IMR-90 (cell line): ENCODE measurements around the gene COL4A2. TPM values are rescaled to one million over a fixed set of nuclear protein-coding genes. Genes with fewer than 3 reads are reported as not detected.

ENCODE experiments used
- ATAC-seq: fragments of 200-7000 bp; cut with Tn5 transposase; 2 replicates; pipeline ENCODE4 v1.9.1; 2020; ENCODE audit warnings: low read depth, mild to moderate bottlenecking, moderate library complexity
- BruUV-seq: library from RNA; stranded (reverse); fragments of 400-500 nt; replicated peaks from 2 replicates; lab custom pipeline; 2021; lab: Mats Ljungman, UMichigan
- CTCF ChIA-PET: fragments of 300-600 bp; formaldehyde crosslinking; extraction: SDS; loops from one replicate; lab custom pipeline; 2021; ENCODE audit warnings: antibody characterized with exemption; lab: Yijun Ruan, JAX
- POLR2A ChIA-PET: fragments of 300-600 bp; sonication (Branson Sonifier 250); formaldehyde crosslinking; loops from one replicate; lab custom pipeline; 2022; ENCODE audit warnings: antibody characterized with exemption; ENCODE audit not compliant: unreplicated experiment; lab: Charles Lee
- DNase-seq: peaks from one replicate; pipeline ENCODE4 v3.0.0; 2013
- H2AFZ ChIP-seq: replicated peaks from 2 replicates; pipeline ENCODE3; 2013; ENCODE audit warnings: low read length, mild to moderate bottlenecking; ENCODE audit not compliant: poor library complexity
- H2AK5ac ChIP-seq: 2 replicates; pipeline ENCODE4 v1.6.1; 2013; ENCODE audit warnings: low read depth, low read length, inconsistent platforms
- H2AK9ac ChIP-seq: replicated peaks from 2 replicates; pipeline ENCODE3; 2013; ENCODE audit warnings: mild to moderate bottlenecking, low read depth, low read length, moderate library complexity; ENCODE audit not compliant: poor library complexity
- H2BK120ac ChIP-seq: 2 replicates; pipeline ENCODE4 v1.6.1; 2013; ENCODE audit warnings: low read depth, low read length, inconsistent platforms
- H2BK15ac ChIP-seq: 3 replicates; pipeline ENCODE4 v1.6.1; 2013; ENCODE audit warnings: low read depth, low read length, inconsistent platforms
- H2BK20ac ChIP-seq: 2 replicates; pipeline ENCODE4 v1.6.1; 2013; ENCODE audit warnings: low read depth, mild to moderate bottlenecking, inconsistent platforms, low read length, moderate library complexity
- H2BK5ac ChIP-seq: 2 replicates; pipeline ENCODE4 v1.6.1; 2013; ENCODE audit warnings: mild to moderate bottlenecking, low read depth, low read length, inconsistent platforms; ENCODE audit not compliant: poor library complexity, severe bottlenecking
- H3K14ac ChIP-seq: replicated peaks from 2 replicates; pipeline ENCODE4 v1.6.1; 2013; ENCODE audit warnings: low read depth, low read length, inconsistent platforms
- H3K18ac ChIP-seq: 2 replicates; pipeline ENCODE4 v1.6.1; 2013; ENCODE audit warnings: low read depth, low read length, control low read depth
- H3K23ac ChIP-seq: 2 replicates; pipeline ENCODE4 v1.6.1; 2013; ENCODE audit warnings: low read depth, low read length, inconsistent platforms
- H3K27ac ChIP-seq: 2 replicates; pipeline ENCODE4 v1.5.1; 2013; ENCODE audit warnings: mild to moderate bottlenecking, control low read depth, low read length; ENCODE audit not compliant: insufficient read depth
- H3K27me3 ChIP-seq: 2 replicates; pipeline ENCODE4 v1.6.1; 2013; ENCODE audit warnings: low read length; ENCODE audit not compliant: control insufficient read depth, insufficient read depth
- H3K36me3 ChIP-seq: 2 replicates; pipeline ENCODE4 v1.6.1; 2013; ENCODE audit warnings: low read length, mixed read lengths; ENCODE audit not compliant: control insufficient read depth, insufficient read depth
- H3K4ac ChIP-seq: 2 replicates; pipeline ENCODE4 v1.6.1; 2013; ENCODE audit warnings: low read depth, low read length, inconsistent platforms
- H3K4me1 ChIP-seq: 2 replicates; pipeline ENCODE4 v1.6.1; 2013; ENCODE audit warnings: low read length, mixed read lengths; ENCODE audit not compliant: control insufficient read depth, insufficient read depth
- H3K4me2 ChIP-seq: 2 replicates; pipeline ENCODE4 v1.6.1; 2013; ENCODE audit warnings: low read depth, mild to moderate bottlenecking, control low read depth, low read length, moderate library complexity
- H3K4me3 ChIP-seq: 2 replicates; pipeline ENCODE4 v1.5.1; 2013; ENCODE audit warnings: low read depth, mild to moderate bottlenecking, control low read depth, low read length, moderate library complexity; ENCODE audit not compliant: insufficient read depth
- H3K56ac ChIP-seq: 2 replicates; pipeline ENCODE4 v1.6.1; 2013; ENCODE audit warnings: low read length, inconsistent platforms; ENCODE audit not compliant: insufficient read depth; ENCODE audit errors: extremely low read depth
- H3K79me1 ChIP-seq, 2 experiments: 2 replicates each; pipeline ENCODE4 v1.6.1; 2013; ENCODE audit warnings: low read length in 2 of 2, inconsistent platforms in 1 of 2, low read depth in 1 of 2
- H3K9ac ChIP-seq: 2 replicates; pipeline ENCODE4 v1.6.1; 2013; ENCODE audit warnings: low read depth, low read length, control low read depth
- H3K9me1 ChIP-seq: 2 replicates; pipeline ENCODE4 v1.6.1; 2013; ENCODE audit warnings: low read length, inconsistent platforms; ENCODE audit not compliant: insufficient read depth
- H3K9me3 ChIP-seq: 2 replicates; pipeline ENCODE4 v1.6.1; 2013; ENCODE audit warnings: low read length; ENCODE audit not compliant: control insufficient read depth, insufficient read depth
- H4K20me1 ChIP-seq: 2 replicates; pipeline ENCODE4 v1.6.1; 2013; ENCODE audit warnings: low read length, inconsistent platforms; ENCODE audit not compliant: insufficient read depth
- H4K5ac ChIP-seq: 2 replicates; pipeline ENCODE4 v1.6.1; 2013; ENCODE audit warnings: mild to moderate bottlenecking, low read depth, low read length, control low read depth
- H4K8ac ChIP-seq, 2 experiments: 2 replicates each; pipeline ENCODE4 v1.6.1; 2013; ENCODE audit warnings: low read depth in 2 of 2, low read length in 2 of 2, control low read depth in 1 of 2, inconsistent platforms in 1 of 2
- H4K91ac ChIP-seq: 2 replicates; pipeline ENCODE4 v1.6.1; 2013; ENCODE audit warnings: low read depth, low read length, inconsistent platforms; ENCODE audit not compliant: insufficient read depth
- CEBPB ChIP-seq: IDR thresholded peaks from 2 replicates; pipeline ENCODE4 v1.6.1; 2012; ENCODE audit warnings: low read depth, low read length, improper control_type of control experiment
- MAFK ChIP-seq: IDR thresholded peaks from 2 replicates; pipeline ENCODE4 v1.6.1; 2012; ENCODE audit warnings: low read depth, low read length, improper control_type of control experiment
- RAD21 ChIP-seq: IDR thresholded peaks from 2 replicates; pipeline ENCODE4 v1.6.1; 2012; ENCODE audit warnings: low read length, improper control_type of control experiment
- RFX5 ChIP-seq: IDR thresholded peaks from 2 replicates; pipeline ENCODE4 v1.8.0; 2012; ENCODE audit warnings: low read depth, mild to moderate bottlenecking, low read length, moderate library complexity
- WGBS, 2 experiments: methylation state at CpG; one replicate each; pipeline versions ENCODE4 v1.1.5 to v1.1.7; 2013; ENCODE audit warnings: missing lambda C conversion rate in 2 of 2; ENCODE audit not compliant: insufficient read length in 1 of 2; ENCODE audit errors: extremely low coverage in 2 of 2; 5-methylcytosine and 5-hydroxymethylcytosine counted together
- dilution Hi-C: fragments of 300-500 bp; cut with HindIII; formaldehyde crosslinking; loops from one replicate; pipeline ENCODE4 v1.14.3; 2018; ENCODE audit warnings: low sequenced_read_pairs; ENCODE audit not compliant: unreplicated experiment
- in situ Hi-C: fragments of 300-500 bp; cut with MboI; formaldehyde crosslinking; loops from 3 replicates; pipeline ENCODE4 v1.14.3; 2019; ENCODE audit warnings: low sequenced_read_pairs, inconsistent platforms, mixed read lengths
- intact Hi-C: fragments of 100-400 bp; cut with micrococcal nuclease; formaldehyde crosslinking; loops from 2 replicates; pipeline ENCODE4 v1.10.0; 2022
- polyA plus RNA-seq, 3 experiments: library from polyadenylated mRNA; depleted of rRNA; stranded (reverse); fragments of >200 nt; gene quantifications; 2 replicates each; pipeline ENCODE4 v1.2.3, GENCODE V29; 2012; ENCODE audit warnings: low replicate concordance in 1 of 3
- total RNA-seq: library from RNA; depleted of rRNA; stranded (reverse); fragments of >200 nt; gene quantifications from 2 replicates; pipeline ENCODE4 v1.2.3, GENCODE V29; 2012
- TF ChIP-seq, protein P1 (sequence below): fragments of 150-350 bp; IDR thresholded peaks from 2 replicates; pipeline ENCODE4 v1.6.1; 2016; ENCODE audit warnings: low read depth, mild to moderate bottlenecking, low read length, moderate library complexity, borderline replicate concordance

The COL4A2 gene
- total and polyA plus RNA-seq, 2 of the 4 experiments (the other 2 are of a cell fraction), result 90.7 to 457 TPM

DNA sequence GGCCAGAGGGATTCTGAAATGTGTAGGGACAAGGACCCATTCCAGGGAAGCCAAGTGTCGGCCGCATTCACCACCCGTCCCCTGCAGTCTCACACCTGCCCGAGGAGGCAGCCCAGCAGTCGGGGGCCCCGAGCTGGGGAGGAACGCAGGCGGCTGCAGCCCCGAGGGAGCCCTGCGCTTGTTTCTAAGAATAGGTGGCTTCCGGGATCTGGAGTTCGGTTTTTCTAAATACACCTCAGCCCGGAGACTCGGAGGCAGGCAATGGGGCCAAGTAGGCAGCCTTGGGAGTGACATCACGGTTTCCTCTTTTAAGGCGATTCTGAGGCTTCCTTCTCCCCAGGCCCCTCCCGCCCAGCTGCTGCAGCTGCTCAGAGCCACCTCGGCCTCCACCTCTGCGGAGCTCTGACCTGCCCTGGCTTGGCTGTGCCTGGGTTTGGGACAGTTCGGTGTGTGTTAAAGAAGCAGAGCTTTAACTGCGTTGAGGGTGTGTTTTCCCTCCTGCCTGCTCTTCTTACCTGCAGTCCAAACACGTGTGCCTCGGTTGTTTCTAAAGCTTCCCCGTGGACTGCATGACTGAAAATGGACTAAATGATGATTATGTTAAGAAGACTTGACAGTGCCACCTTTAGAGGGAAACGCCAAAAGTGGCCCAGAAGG lies 80.5 kb downstream of the COL4A2 start:
- Histone ChIP-seq H2AFZ (peak overlapping the region; percentile 71), H3K4ac (peak overlapping the region; percentile 98), H2BK20ac (peak overlapping the region; percentile 95), H3K23ac (peak overlapping the region; percentile 96), H4K91ac (peak overlapping the region; percentile 99), H2AK9ac (peak overlapping the region; percentile 69), H2BK15ac (peak overlapping the region; percentile 97), H2AK5ac (peak overlapping the region; percentile 100), H2BK120ac (peak overlapping the region; percentile 98), H3K9me3 (no peaks in the 10 kb centered on the region), H4K5ac (peak overlapping the region; percentile 51), H4K20me1 (peaks cover 8% of the 10 kb centered on the region), H3K14ac (peak overlapping the region; percentile 97), H3K4me1 (peaks cover 34% of the 10 kb centered on the region), H3K18ac (peak overlapping the region; percentile 76), H3K9ac (peak overlapping the region; percentile 80), H3K9me1 (peaks cover 30% of the 10 kb centered on the region), H3K56ac (peak overlapping the region; percentile 96), H3K79me1 (peaks cover 31 to 76% of the 10 kb centered on the region in 2 experiments), H3K27ac (peak overlapping the region; percentile 86), H4K8ac (peak overlapping the region; percentile 95 to 98), H3K4me2 (peak overlapping the region; percentile 22), H3K27me3 (no peaks in the 10 kb centered on the region), H3K36me3 (peaks cover 14% of the 10 kb centered on the region), H3K4me3 (no peak overlapping the region), H2BK5ac (peak overlapping the region; percentile 94)
- ChIA-PET CTCF (no interaction called here), POLR2A (no interaction called here)
- ATAC-seq, result peak; percentile 51
- peak; percentile 84 for DNase-seq
- dilution Hi-C loops, result no loop called here
- BruUV-seq, result no TSS peak
- intact Hi-C loops, result no loop called here
- 10% methylated on average over 5 of the region's 25 CpGs; no CpG with 5 or more reads in 1 of the 2 experiments for WGBS, 2 experiments
- in situ Hi-C loops, result no loop called here
- TF ChIP-seq CEBPB, result no peak
- TF ChIP-seq RFX5, result no peak
- TF ChIP-seq MAFK, result no peak
- TF ChIP-seq, protein P1, sequence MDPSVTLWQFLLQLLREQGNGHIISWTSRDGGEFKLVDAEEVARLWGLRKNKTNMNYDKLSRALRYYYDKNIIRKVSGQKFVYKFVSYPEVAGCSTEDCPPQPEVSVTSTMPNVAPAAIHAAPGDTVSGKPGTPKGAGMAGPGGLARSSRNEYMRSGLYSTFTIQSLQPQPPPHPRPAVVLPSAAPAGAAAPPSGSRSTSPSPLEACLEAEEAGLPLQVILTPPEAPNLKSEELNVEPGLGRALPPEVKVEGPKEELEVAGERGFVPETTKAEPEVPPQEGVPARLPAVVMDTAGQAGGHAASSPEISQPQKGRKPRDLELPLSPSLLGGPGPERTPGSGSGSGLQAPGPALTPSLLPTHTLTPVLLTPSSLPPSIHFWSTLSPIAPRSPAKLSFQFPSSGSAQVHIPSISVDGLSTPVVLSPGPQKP, result no peak
- TF ChIP-seq RAD21, result 0 out of 2 replicates have a peak, but pooled peaks have one; percentile 1
